KBM-7 (cell line): Measurements from ENCODE around the gene FPR3.
A peak's percentile ranks its signal among the peaks of the same experiment; 100 is the strongest.
"Not testable (repeated sequence)": the region's sequence is repeated elsewhere in the genome, so short reads cannot be mapped to it uniquely, and the experiment has no call there.

Source experiments
- DNase-seq: peaks from one replicate; pipeline ENCODE4 v3.0.0-alpha.2; 2015
- in situ Hi-C: fragments of 300-500 bp; cut with MboI; formaldehyde crosslinking; loops from 2 replicates; pipeline ENCODE4 v1.14.3; 2020; ENCODE audit warnings: low sequenced_read_pairs, low pct_unique_long_range_greater_than_20kb, mixed read lengths

The FPR3 gene

GRCh38 chr19:51794885-51795490, at the start of gene FPR3:
Gene FPR3, plus strand, starts transcription at chr19:51795157. Its CDS starts 28,592 bp downstream, at chr19:51823749.
- no peak for DNase-seq
- in situ Hi-C loops = no loop called here

- in situ Hi-C loops = no loop called here
- DNase-seq = no peak
Observed at GRCh38 chr19:51746731-51747130, 48.2 kb upstream of the FPR3 start.

GRCh38 chr19:51749979-51750378, 45.0 kb upstream of the FPR3 start:
- DNase-seq = no peak
- in situ Hi-C loops = no loop called here

DNA sequence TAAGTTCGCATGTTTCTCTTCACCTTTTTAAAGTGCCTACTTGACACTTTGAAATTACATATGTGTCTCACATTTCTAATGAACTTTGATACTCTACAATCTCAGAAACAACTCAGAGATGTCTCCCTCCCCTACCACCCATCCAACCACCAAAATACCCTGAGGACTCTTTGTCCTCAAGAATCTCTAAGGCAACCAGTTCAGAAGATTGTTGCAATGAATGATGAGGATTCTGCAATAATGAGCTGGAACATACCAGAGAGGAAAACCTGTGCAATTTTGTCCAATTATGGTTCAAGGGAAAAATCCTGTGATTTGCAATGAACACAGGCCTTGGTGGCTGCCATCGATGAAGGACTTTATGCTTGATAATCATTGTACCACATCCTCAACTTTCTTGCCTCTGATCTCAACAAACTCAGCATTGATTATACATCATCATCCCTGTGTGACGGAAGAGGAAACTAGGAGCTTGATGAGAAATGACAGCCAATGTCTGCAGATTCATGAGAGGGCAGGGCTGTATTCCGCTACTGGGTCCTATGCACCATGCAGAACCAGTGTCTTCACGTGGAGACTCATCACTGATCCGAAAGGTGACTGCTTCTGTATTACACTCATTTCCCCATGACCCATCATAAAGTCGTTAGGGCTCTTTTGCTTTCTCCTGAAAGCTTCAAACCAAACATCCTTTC, 44.4 kb upstream of the FPR3 start:
- no peak for DNase-seq
- in situ Hi-C loops = no loop called here

GRCh38 chr19:51751655-51752054, 43.3 kb upstream of the FPR3 start, which contains the start of gene FPR1:
Gene FPR1, minus strand, starts transcription at chr19:51751878. Its CDS starts 4,884 bp downstream, at chr19:51746994.
- peak; percentile 55 for DNase-seq
- in situ Hi-C loops = no loop called here

GRCh38 chr19:51754109-51754508, 40.8 kb upstream of the FPR3 start:
- DNase-seq = no peak
- in situ Hi-C loops = no loop called here

GRCh38 chr19:51754770-51755169, 40.2 kb upstream of the FPR3 start:
- no peak for DNase-seq
- in situ Hi-C loops = no loop called here

DNA sequence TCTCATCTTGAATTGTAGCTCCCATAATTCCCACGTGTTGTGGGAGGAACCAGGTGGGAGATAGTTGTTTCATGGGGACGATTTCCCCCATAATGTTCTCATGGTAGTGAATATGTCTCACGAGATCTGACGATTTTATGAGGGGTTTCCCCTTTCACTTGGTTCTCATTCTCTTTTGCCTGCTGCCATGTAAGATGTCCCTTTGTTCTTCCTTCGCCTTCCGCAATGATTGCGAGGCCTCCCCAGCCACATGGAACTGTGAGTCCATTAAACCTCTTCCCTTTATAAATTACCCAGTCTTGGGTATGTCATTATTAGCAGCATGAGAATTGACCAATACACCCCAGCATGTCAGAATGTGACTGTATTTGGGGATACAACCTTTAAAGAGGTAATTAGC, 39.4 kb upstream of the FPR3 start:
- in situ Hi-C loops = no loop called here
- DNase-seq = no peak

- in situ Hi-C loops = no loop called here
- no peak for DNase-seq
Observed at GRCh38 chr19:51760697-51761356, 34.1 kb upstream of the FPR3 start, which contains the start of gene FPR2. Gene FPR2, plus strand, starts transcription at chr19:51761180. Its CDS starts 7,479 bp downstream, at chr19:51768659.

DNA sequence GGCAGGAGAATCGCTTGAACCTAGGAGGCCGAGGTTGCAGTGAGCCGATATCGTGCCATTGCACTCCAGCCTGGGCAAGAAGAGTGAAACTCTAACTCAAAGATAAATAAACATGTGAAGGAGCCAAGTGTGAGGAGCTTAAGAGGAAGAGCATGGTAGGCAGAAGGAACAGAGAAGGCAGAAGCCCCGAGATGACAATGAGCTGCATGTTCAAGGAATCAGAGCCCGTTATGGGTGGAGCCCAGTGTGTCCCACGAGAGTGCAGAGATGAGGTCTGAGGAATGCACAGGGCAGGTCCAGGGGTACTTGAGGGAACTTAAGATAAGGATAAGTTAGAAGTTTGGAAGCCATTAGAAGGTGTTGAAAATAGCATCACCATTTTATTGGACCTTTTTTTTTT, 33.3 kb upstream of the FPR3 start:
- no peak for DNase-seq
- in situ Hi-C loops = no loop called here

GRCh38 chr19:51765086-51765485, 29.9 kb upstream of the FPR3 start:
- DNase-seq = no peak
- in situ Hi-C loops = no loop called here

GRCh38 chr19:51766461-51766860, 28.5 kb upstream of the FPR3 start:
- in situ Hi-C loops = no loop called here
- no peak for DNase-seq

- peak; percentile 66 for DNase-seq
- in situ Hi-C loops = no loop called here
Observed at GRCh38 chr19:51771376-51772130, 23.4 kb upstream of the FPR3 start.

- no peak for DNase-seq
- in situ Hi-C loops = no loop called here
Observed at GRCh38 chr19:51772977-51773376, 22.0 kb upstream of the FPR3 start.

- DNase-seq, in situ Hi-C loops: not testable (repeated sequence)
Observed at GRCh38 chr19:51776561-51776960, 18.4 kb upstream of the FPR3 start.

- in situ Hi-C loops = no loop called here
- DNase-seq = peak; percentile 68
Observed at GRCh38 chr19:51777570-51778462, 17.1 kb upstream of the FPR3 start.

DNA sequence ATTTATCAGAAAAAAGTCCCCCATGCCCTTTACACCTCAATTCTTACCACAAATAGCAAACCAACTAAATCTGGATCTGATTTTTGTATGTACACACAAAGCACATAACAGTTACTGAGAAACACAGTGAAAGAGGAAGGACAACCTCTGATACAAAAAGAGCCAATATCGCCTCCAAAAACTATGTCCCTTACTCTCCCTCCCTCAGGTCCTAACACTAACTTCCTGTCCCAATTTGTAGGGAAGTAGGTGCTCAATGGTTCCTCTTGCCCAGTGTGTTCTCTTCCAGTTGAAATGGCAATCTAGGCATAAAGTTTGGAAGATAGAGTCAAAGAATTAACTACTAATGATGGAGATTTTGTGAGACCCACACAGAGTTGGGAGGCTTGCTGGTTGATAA, 15.8 kb upstream of the FPR3 start:
- DNase-seq = no peak
- in situ Hi-C loops = no loop called here

- in situ Hi-C loops = no loop called here
- DNase-seq = no peak
Observed at GRCh38 chr19:51779703-51780102, 15.3 kb upstream of the FPR3 start.

GRCh38 chr19:51780270-51780669, 14.7 kb upstream of the FPR3 start:
- no peak for DNase-seq

More at GRCh38 chr19:51780270-51780669, 14.7 kb upstream of the FPR3 start:
- in situ Hi-C loops = no loop called here
